ENCODE data around the gene MAP7.

Gene MAP7

GRCh38 chr6:136420853-136421252 lies 129.4 kb downstream of the MAP7 start:
- TF ChIP-seq, protein P1, sequence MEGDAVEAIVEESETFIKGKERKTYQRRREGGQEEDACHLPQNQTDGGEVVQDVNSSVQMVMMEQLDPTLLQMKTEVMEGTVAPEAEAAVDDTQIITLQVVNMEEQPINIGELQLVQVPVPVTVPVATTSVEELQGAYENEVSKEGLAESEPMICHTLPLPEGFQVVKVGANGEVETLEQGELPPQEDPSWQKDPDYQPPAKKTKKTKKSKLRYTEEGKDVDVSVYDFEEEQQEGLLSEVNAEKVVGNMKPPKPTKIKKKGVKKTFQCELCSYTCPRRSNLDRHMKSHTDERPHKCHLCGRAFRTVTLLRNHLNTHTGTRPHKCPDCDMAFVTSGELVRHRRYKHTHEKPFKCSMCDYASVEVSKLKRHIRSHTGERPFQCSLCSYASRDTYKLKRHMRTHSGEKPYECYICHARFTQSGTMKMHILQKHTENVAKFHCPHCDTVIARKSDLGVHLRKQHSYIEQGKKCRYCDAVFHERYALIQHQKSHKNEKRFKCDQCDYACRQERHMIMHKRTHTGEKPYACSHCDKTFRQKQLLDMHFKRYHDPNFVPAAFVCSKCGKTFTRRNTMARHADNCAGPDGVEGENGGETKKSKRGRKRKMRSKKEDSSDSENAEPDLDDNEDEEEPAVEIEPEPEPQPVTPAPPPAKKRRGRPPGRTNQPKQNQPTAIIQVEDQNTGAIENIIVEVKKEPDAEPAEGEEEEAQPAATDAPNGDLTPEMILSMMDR (IDR thresholded peaks at IDR 0.05): no peak

DNA sequence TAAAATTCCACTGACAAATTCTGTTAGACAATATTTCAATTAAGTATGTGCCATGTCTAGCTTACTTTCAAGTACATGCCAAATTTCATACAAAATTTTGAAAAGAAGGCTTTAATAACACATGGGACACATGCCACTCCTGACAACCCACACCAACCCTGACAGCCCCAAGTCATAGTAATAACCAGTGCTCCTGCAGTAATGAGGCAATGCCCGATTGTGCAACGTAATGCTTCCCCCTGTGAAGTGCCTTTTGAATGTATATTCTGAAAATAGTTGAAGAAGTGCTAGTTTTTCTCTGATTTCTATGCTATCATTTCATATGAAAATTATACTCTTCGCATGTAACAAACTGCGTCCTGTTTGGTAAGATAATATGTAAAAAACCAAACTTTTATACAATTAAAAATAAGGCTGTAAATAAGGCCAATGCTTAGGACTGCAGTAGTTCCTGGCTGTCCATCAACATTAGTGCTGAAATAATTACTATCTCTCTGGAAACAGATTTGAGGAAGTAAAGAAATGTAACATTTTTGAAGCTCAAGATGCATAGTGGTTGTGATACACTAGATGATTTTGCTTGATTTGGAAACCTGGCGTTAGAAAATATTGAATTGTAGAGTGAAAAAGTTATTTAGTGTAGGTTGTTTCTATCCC lies 134.7 kb downstream of the MAP7 start:
- TF ChIP-seq, protein P1 (IDR thresholded peaks at IDR 0.05): no peak

GRCh38 chr6:136412410-136412809 lies 137.8 kb downstream of the MAP7 start:
- TF ChIP-seq, protein P1 (IDR thresholded peaks at IDR 0.05): no peak

GRCh38 chr6:136411453-136412354 lies 138.5 kb downstream of the MAP7 start:
- TF ChIP-seq, protein P1 (IDR thresholded peaks at IDR 0.05): no peak

DNA sequence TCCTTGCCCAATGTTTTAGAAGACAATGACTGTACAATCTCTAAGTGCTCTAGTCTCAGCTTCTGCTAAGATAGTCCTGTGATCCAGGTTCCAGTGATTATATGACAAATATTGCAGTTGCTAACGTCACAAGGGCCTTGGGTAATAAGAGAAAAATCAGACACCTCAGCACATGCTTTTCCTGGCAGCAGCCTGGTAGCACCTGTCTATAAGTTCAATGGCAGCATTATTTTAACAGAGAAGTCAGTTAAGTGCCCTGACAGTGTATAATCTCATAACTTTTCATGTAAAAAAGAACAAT lies 139.2 kb downstream of the MAP7 start:
- TF ChIP-seq, protein P1 (IDR thresholded peaks at IDR 0.05): no peak

DNA sequence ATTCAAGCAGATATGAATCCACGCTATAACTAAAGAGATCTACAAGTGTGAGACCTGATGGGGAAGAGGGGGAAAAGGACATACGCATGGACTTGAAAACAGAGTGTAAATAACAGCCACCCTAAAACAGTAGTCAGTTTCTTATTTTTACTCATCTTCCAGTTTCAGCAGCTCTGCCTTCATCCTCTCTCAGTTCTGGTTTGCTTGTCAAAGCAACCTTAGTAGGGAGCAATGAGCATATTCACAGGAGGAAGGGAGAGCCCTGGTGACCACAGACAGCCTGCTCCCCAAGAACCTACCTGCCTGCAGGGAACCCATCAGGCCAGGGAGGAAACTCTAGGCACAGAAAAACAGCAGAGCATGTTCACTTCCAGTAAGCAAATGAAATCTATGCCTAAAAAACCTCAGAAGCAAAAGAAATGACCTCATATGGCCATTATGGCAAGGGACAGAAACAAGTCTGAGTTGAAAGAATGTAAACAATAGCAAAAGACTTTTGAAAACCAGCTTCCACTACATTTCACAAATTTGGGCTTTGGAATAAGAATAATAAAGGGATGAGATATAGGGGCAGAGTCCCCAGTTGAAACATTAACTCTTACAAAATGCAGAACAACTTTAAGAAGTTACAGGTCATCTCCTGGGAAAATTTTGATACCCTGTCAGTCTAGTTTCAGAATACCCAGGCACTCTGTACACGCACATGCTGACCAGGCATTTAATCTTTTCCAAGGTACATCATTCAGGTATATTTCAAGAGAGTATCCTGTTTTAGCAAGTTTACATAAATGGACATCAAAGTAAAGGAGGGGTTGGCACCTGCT lies 139.8 kb downstream of the MAP7 start:
- TF ChIP-seq, protein P1 (IDR thresholded peaks at IDR 0.05): no peak

DNA sequence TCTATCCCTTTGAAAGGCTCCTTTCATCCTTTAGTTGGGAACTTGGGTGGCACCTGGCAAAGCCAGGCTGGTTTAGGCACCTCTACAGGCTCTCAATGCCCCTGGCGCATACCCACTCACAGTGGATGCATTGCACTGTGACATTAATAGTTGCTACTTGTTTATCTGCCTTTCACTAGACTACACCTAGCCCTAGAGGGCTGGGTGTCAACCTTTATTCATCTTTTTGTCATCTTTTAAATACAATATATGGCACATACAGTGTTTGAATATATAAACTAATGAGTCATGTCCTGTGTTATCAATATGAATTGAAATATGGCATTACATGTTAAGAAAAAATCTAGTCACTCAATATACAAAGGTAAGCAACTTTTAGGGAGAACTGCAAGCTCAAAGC lies 140.6 kb downstream of the MAP7 start:
- TF ChIP-seq, protein P1 (IDR thresholded peaks at IDR 0.05): no peak

Measured in LNCAP (cell line).